Jurkat, Clone E6-1 (cell line): ENCODE measurements around the gene PLXNA1.

Source experiments
- DNase-seq: peaks from one replicate; pipeline ENCODE4 v3.0.0-alpha.2; 2011; ENCODE audit warnings: low read depth, low spot score
- H3K4me3 ChIP-seq: 2 replicates; pipeline ENCODE4 v1.5.1; 2011; ENCODE audit warnings: mild to moderate bottlenecking, low read length, control low read depth, moderate library complexity

PLXNA1 gene

GRCh38 chr3:126964261-126964660 is 18.7 kb upstream of the PLXNA1 start:
- DNase-seq: no peak
- H3K4me3 ChIP-seq: no peak overlapping the region

DNA sequence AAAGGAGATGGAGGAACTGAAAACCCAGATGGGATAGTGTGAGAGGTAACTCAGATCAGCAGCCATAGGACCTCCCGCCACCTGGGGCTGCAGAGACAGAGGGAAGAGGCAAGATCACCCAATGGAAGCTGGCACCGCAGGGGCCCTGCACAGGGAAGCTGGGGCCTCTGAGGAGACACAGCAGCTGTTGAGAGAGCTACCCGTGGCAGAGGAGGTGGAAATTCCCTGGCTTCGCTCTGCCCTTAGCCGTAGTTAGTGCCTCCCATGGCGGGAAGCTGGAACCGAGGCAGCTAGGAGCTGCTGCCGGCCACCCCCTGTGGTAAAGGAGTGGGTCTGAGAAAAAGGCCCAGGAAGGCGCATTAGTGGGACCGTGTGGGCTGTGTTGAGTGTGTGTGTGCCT is 18.0 kb upstream of the PLXNA1 start:
- H3K4me3 ChIP-seq: no peak overlapping the region
- DNase-seq: no peak

- H3K4me3 ChIP-seq: no peak overlapping the region
- DNase-seq: no peak
These were observed 17.3 kb upstream of the PLXNA1 start for GRCh38 chr3:126965526-126966080.

DNA sequence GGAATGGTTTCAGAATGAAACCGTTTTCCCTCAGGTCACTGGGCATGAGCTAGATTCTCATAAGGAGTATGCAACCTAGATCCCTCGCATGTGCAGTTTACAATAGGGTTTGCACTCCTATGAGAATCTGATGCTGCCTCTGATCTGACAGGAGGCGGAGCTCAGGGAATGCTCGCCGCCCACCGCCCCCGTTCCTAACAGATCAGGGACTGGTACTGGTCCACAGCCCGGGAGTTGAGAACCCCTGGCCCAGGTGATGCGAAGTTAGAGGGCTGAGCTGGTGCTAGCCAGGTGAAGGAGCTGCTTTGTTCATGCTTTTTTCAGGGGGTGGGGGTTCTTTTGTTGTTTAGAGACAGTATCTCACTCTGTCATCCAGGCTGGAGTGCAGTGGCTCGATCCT is 15.5 kb upstream of the PLXNA1 start:
- DNase-seq: no peak
- H3K4me3 ChIP-seq: no peak overlapping the region

DNA sequence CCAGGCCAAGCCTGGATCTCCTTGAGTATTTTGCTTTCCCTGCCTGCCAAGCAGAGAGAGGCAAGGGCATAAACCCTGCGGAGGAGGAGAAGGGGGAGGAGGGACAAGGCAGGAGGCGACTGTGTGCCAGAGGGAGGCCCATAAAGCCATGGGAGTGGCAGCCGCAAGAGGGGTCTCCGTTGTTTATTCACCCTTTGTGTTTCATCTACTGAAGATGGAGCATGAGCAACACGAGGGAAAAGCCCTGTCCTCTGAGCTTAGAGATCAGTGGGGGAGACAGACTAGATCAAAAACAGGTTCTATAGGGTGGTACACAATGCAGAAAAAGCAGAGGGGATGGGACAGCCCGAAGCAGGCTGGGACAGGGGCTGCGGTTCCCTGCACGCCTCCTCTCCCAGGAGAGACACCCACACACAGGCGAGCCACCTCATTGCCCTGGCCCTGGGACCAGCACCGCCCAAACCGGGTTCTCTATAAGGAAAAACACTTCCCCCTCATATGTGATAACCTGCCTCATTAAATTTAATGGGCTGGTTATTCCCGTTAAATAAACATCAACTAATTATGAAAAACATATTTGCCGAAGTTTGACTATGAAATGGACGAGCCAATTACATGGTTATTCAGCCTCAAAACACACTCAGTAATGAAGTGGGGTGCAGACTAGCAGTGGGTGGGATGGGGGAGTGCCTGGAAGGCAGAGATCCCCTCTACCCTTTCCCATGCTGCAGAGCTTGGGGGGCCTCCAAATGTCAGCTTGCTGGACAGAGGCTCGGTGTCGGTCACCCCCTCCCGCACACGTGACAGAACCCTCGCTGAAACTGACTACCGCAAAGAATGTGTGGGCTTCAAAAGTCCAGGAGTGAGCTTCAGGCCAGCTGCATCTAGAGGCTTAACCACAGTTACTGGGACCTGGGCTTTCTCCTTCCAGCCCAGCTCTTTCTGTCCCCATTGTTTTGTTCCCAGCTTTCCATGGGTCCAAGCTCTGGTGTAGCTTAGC is 14.2 kb upstream of the PLXNA1 start:
- DNase-seq: no peak
- no peak overlapping the region for H3K4me3 ChIP-seq

DNA sequence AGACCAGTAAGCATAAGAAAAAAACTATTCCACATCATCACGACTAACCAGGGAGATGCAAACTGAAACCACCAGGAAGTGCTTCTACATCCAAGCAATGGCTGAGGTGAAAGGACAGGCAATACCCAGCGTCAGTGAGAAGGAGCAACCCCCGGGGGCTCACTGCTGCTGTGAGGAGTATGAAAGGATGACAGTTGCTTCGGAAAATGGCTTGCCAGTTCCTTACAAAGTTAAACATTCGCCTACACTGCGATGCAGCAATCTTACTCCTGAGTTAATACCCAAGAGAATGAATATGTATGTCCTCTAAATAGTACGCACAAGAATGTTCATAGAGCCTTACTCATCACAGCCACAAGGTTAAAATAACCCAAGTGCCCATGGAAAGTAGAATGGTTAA is 13.3 kb upstream of the PLXNA1 start:
- no peak overlapping the region for H3K4me3 ChIP-seq
- no peak for DNase-seq

DNA sequence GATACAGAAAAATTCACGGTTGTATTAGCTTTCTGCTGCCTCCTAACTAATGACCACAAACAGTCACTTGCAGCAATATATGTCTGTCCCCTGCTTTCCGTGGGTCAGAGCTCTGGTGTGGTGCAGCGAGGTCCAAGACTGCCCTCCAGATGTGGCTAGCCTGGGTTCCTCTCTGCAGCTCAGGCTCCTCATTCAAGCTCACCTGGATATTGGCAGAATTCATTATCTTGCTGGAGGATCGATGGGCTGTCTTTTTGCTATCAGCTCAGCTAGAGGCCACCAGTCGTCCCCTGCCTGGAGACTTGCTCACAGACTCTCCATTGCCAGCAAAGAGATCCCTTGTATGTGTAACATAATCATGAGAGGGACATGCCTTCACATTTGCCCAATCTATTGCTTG is 12.8 kb upstream of the PLXNA1 start:
- DNase-seq: no peak
- no peak overlapping the region for H3K4me3 ChIP-seq

DNA sequence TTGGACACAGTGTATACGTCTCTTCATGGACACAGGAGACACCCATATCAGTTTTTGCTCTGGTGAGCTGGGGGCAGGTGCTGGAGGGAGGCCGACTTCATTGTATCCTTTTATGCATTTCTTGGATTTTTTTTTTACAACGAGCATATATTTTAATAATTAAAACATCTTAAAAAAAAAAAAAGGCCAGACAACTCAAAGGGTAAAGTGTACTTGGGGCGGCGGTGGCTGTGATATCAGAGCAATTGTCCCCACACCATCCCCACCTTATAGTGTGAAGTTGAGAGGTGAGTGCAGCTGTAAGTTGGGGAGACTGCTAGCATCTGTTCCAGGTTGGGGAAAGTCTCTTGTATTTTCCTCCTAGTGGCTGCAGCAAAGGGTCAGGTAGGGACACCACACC is 12.0 kb upstream of the PLXNA1 start:
- H3K4me3 ChIP-seq: no peak overlapping the region

DNA sequence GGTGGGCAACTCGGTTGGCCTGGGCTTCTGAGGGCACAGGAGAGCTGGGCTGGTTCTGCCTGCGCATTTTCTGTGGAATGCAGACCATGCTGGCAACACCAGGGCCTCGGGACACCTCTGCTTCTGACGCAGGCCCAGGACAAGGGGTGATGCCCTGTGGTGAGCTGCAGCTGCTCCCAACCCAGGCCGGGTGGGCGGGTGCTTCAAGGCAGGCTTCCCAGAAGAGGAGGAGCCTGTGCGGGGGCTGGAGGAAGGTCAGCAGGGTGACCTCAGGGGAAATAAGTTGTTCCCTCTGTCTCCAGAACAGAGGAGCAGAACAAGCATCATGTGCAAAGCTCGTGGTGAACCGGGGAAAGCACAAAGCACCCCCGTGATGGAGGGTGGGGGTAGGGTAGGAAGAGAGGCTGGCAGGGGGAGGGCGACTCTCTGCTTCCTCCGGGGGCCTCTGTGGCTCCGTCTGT is 11.0 kb upstream of the PLXNA1 start:
- no peak for DNase-seq
- no peak overlapping the region for H3K4me3 ChIP-seq

More for the DNA sequence above, 12.0 kb upstream of the PLXNA1 start:
- DNase-seq: no peak

DNA sequence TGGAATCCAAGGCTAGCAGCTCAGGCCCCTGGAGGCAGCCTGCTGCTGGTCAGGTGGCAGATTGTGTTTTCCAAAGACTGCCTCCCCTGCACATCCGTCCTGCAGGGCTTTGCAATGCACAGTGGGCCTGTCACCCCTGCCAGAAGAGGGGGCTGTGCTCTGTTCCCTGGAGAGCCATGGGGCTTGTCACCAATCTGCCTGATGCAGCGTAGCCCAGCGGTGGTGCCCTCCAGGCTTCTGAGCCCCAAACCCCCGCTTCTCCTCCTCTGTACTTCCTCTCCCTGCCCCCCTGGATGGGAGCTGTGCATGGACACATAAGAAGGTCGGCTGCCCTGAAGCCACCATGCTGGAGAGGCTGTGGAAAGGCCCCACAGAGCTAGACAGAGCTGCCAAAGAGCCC is 10.0 kb upstream of the PLXNA1 start:
- no peak for DNase-seq

GRCh38 chr3:126973814-126974213 is 9.1 kb upstream of the PLXNA1 start:
- no peak for DNase-seq
- no peak overlapping the region for H3K4me3 ChIP-seq

More for the DNA sequence above, 10.0 kb upstream of the PLXNA1 start:
- no peak overlapping the region for H3K4me3 ChIP-seq

GRCh38 chr3:126974756-126975155 is 8.2 kb upstream of the PLXNA1 start:
- H3K4me3 ChIP-seq: no peak overlapping the region
- no peak for DNase-seq

DNA sequence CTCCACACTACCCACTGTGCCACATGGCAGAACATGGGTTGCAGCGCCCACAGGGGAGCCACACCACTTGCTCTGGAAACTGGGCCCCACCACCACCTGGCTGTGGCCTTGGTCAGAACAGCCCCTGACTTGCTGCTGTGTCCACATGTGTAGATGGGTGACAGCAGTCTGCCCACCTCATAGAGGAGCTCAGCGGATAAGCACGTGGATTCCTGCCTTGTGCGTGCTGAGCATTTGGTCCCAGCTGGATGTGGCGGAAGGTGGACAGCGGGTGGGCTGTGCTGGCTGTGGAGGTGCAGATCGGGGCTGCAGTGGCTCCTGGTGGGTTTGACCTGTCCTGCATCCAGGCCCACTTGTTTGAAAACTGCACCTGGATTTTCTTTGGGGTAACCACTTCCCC is 6.0 kb upstream of the PLXNA1 start:
- DNase-seq: no peak
- no peak overlapping the region for H3K4me3 ChIP-seq

DNA sequence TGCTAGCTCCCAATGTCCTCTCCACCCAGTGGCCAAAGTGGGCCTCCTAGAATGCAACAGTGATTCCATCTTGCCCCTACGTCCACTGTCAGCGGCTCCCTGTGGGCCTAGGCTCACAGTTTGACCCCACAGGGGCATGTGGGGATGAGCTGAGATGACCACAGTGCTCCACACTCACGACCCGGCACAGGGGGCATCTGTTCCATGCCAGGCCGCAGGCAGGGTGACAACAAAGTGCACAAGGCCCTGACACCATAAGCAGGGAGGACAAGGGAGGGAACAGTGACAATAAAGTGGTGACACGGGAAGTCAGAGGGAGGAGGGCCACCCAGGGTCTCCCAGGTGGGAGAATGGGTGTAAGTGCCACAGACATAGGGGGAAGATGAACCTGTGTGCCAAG is 5.1 kb upstream of the PLXNA1 start:
- no peak for DNase-seq
- no peak overlapping the region for H3K4me3 ChIP-seq

DNA sequence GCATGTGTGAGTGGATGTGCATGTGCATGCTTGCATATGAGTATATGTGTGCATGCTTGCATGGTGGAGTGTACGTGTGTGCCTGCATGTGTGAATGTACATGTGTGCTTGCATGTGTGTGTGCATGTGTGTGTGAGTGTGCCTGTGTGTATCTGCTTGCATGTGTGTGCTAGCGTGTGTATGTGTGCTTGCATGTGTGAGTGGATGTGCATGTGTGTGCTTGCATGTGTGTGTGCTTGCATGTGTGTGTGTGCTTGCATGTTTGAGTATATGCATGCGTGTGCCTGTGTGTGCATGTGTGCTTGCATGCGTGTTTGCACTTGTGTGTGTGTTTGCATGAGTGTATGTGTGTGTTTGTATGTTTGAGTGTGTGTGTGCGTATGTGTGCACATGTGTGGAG is 4.6 kb upstream of the PLXNA1 start:
- H3K4me3 ChIP-seq: no peak overlapping the region
- no peak for DNase-seq

DNA sequence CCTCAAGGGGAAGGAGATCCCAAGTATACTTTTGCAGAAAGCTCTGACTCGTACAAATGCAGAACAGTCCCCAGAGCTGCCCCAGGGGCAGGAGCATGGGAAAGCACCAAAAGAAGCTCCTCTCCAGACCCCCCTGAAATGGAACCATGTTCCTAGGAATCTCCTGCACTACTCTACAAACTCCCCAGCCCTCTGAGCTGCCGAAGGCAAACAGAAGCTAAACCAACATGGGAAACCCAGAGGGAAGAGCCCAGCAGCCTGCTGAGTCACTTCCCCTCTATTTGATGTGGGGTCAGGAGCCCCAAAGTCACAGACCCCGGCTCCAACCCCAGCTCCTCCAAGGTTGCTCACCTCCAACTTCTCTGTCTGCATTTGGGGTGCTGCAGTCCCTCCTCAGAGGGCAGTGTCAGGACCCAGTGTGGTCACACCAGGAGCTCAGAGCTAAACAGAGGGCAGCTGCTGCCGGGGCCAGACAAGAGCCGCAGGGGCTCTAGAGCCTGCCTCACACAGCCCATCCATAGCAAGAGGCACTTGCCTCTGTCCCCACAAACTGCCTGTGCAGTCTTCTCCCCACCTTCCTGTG is 3.8 kb upstream of the PLXNA1 start:
- H3K4me3 ChIP-seq: no peak overlapping the region
- DNase-seq: peak; percentile 20

- H3K4me3 ChIP-seq: no peak overlapping the region
These were observed 2.6 kb upstream of the PLXNA1 start for GRCh38 chr3:126980266-126980811.

GRCh38 chr3:126982126-126982470 is 817 bp upstream of the PLXNA1 start:
- peak overlapping the region; percentile 54 for H3K4me3 ChIP-seq
- DNase-seq: no peak

More at GRCh38 chr3:126980266-126980811, 2.6 kb upstream of the PLXNA1 start:
- DNase-seq: no peak

GRCh38 chr3:126983276-126983652 is 349 bp downstream of the PLXNA1 start:
- H3K4me3 ChIP-seq: peak overlapping the region; percentile 53
- DNase-seq: no peak
